GM23248 (cell line): ENCODE data around the gene PSMC3.

Source experiments
- EZH2 ChIP-seq: fragments of 200-600 bp; sonication (generic); IDR thresholded peaks from 2 replicates; pipeline ENCODE4 v1.6.1; 2018; ENCODE audit warnings: antibody characterized with exemption, mild to moderate bottlenecking; ENCODE audit not compliant: insufficient read depth, poor library complexity, severe bottlenecking
- EZH2phosphoT487 ChIP-seq: fragments of 200-600 bp; sonication (generic); IDR thresholded peaks from 2 replicates; pipeline ENCODE4 v1.6.1; 2018; ENCODE audit warnings: antibody characterized with exemption, moderate library complexity, mild to moderate bottlenecking, low read depth; ENCODE audit not compliant: insufficient read depth

- TF ChIP-seq EZH2 (no peak), EZH2phosphoT487 (no peak)
These were observed at the start of gene PSMC3 for GRCh38 chr11:47426062-47426956.
